Right lung (tissue), 5 donors: ENCODE data around the gene NDUFAF2. TPM values are rescaled to one million over a fixed set of nuclear protein-coding genes. Genes with fewer than 3 reads are reported as not detected.
A peak's percentile ranks its signal among the peaks of the same experiment; 100 is the strongest.
"Not testable (repeated sequence)": the region's sequence is repeated elsewhere in the genome, so short reads cannot be mapped to it uniquely, and the experiment has no call there.

Source experiments
- DNase-seq, 2 donors: peaks; one replicate each; pipeline ENCODE4 v3.0.0-alpha.2; 2013
- polyA plus RNA-seq, 5 donors: library from polyadenylated mRNA; unstranded; fragments of 120-200 nt; gene quantifications; one replicate each; pipeline versions ENCODE4 v1.2.1 to v1.2.3, GENCODE V29; 2013; ENCODE audit warnings: inconsistent platforms in 1 of 5, low replicate concordance in 1 of 5; ENCODE audit not compliant: insufficient read length in 5 of 5, insufficient read depth in 1 of 5

Gene NDUFAF2
- polyA plus RNA-seq, 5 donors, result 25.6 to 34.3 (median 32.3) TPM

DNA sequence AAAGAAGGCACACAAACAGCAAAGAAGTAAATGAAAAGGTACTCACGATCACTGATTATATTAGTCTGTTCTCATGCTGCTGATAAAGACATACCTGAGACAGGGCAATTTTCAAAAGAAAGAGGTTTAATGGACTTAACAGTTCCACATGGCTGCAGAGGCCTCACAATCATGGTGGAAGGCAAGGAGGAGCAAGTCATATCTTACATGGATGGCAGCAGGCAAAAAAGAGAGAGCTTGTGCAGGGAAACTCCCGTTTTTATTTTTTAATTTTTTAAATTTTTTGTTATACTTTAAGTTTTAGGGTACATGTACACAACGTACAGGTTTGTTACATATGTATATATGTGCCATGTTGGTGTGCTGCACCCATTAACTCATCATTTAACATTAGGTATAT is 37.1 kb downstream of the NDUFAF2 start:
- DNase-seq, result not testable (repeated sequence)

DNA sequence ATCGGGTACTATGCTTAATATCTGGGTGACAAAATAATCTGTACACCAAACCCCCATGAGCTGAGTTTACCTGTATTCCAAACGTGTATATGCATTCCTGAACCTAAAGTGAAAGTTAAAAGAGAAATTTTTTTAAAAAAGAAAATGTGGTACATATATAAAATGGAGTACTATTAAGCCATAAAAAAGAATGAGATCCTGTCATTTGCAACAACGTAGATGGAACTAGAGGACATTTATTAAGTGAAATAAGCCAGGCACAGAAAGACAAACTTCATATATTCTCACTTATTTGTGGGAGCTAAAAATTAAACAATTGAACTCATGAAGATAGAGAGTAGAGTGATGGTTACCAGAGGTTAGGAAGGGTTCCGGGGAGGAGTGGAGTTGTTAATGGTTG is 44.8 kb downstream of the NDUFAF2 start:
- no peak for DNase-seq

DNA sequence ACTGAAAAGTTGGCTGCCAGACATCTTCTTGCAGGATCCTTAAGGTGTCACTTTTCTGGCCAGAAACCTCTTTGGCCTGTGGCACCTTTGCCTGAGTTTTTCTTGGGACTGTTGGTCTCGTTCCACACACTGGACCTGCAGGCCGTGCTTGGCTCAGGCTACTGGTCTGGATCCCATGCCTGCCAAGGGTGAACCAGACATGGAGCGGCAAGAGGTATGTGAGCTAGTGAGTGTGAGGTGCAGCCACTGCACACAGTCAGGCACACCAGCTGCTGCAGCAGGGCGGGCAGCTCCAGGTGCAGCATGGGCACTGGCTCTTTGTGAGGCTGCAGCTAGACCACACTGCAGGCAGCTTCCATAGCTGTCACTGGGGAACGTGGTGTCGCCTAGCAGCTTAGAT is 47.9 kb downstream of the NDUFAF2 start:
- no peak for DNase-seq

DNA sequence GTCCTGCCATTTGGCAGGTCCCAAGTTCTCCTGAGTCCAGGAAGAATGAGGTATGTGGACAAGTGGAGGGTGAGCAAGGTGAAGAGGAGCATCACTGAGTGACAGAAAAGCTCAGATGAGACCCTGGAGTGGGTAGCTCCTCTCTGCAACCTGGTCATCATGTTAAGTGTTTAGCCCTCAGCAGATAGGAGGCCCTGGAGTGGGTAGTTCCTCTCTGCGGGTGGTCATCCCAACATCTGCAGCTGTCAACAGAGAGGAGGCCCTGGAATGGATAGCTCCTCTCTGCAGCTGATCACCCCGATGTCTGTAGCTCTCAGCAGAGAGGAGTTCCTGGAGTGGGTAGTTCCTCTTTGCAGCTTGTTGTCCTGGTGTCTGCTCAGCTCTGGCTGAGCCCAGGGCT is 48.4 kb downstream of the NDUFAF2 start:
- no peak for DNase-seq

DNA sequence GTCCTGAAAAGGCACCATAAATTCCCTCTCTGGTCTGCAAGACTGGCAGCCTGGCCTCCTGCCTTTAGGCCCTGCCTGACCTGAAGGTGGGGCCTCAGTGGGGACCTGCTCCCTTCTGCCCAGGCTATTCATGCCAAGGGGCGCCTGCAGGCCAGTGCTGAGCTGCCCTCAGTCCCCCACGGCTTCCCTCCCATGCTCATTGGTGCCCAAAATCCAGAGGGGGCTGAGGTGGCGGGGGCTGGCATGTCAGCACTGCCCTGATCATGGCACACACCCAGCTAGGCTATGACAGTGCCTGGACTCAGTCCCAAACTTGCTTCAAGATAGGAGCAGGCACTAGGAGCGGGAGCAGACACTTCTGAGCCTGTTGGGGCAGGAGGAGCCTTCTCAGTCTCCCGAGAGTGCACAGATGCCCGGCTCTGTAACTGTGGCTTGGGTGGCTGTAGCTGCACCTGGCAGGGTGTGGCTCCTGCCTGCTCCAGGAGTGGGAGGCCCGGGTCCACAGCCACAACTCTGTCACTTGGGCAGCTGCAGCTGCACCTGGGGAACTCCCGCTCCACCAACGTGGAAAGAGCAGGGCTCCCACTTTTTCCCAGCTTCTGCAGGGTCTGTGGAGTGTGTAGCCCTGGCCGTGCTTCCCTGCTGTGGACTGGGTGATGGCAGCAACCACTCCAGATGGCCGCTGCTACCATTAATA is 49.0 kb downstream of the NDUFAF2 start:
- DNase-seq, result no peak

DNA sequence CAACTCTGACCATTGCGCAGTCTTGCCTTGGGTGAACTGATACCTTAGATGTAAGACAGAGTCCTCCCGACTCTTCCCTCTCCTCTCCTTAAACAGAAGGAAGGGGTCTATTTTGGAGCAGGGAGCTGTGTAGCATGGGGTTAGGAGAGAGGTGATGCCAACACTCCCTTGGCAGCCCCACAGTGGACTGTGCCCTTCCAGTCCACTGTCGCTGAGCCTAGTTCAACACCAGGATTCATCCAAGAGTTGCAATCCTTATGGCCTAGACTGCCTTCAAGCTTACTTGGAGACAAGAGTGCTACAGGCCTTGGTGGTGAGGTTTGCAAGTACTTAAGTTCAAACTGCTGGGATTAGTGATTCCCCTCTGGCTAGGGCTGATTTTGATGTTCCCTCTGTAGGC is 51.4 kb downstream of the NDUFAF2 start:
- DNase-seq, result no peak

DNA sequence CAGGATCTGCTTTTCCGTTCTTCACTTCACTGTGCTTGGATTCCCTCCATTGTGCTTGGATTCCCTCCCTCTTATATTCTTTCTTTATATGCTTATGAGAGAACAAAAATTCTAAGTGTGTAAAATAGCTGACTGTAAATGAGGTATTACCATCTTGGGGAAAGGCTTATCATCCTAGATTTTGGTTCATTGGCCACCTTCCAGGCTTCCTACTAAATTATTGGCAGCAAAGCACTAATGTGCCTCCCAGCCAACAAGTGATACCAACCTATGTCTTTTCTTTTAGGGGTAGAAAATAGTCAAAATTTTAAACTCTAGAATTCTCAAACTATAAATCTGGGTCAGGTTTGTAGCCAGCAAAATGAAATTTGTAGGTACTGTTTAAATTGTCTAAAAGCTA is 52.7 kb downstream of the NDUFAF2 start:
- DNase-seq, result no peak

DNA sequence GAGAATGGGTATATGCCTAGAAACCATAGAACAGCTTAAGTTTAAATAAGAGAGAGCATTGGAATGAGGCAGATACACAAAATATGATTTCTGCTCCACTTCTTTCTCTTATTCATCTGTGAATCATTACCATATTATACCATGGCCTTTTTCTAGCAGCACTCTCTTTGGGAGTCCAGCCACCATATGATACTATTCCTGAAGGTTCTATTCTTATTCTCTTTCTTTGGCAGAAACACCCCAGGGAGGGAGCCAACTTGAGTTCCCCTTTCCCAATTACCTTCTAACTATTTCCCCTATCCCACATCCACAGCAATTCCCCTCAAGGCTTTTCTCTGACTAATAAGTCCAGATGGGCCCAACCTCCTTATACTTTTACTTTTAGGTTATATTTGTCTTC is 55.9 kb downstream of the NDUFAF2 start:
- no peak for DNase-seq

DNA sequence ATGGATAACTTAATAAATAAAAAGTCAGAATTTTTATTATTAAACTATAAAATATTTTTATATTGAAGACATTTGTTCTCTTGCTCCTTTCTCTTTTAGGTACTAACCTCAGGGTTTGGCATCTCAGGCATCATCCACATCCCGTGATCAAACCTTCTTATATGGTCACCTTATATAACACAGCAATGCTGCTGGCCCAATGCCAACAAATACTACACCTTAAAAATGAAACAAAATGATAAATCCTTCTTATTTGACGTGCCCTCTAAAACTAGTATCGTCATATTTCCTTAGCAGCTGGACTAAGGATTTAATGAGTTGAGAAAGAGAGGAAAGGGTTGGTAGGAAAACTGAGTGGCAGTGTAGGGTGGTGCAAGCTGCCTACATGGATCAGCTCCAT is 56.6 kb downstream of the NDUFAF2 start:
- DNase-seq, result no peak

DNA sequence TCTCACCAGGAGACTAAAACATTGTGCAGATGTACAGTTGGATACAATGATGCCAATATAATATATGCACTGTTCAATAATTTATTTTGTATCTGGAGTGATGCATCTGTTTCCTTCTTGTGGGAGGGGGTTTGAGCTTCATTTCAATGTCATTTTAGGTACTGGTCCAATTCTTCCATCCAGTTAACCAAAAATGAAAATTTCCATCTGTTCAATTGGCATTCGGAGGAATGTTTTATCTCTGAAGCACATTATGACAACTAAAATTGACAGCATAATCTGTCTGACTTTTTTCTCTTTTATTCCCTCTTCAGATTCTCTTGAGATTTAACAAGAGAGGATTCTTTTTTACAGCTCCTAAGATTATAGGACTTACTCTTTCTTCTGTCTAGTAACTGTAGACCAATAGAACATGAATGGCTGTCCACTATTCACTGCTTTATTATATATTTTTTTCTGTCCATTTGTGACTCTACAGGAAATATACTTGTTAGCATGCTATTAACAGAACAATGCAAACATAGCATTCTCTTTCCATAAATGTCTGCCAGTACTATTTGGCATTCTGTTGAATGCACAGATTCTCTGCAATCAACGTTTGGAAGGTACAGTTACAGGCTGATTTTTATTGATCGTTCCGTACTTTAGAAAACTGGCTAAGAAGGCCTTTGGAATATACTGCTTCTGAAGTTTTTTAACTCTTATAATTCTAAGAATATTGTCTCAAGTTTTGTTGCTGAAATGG is 57.8 kb downstream of the NDUFAF2 start:
- no peak for DNase-seq

DNA sequence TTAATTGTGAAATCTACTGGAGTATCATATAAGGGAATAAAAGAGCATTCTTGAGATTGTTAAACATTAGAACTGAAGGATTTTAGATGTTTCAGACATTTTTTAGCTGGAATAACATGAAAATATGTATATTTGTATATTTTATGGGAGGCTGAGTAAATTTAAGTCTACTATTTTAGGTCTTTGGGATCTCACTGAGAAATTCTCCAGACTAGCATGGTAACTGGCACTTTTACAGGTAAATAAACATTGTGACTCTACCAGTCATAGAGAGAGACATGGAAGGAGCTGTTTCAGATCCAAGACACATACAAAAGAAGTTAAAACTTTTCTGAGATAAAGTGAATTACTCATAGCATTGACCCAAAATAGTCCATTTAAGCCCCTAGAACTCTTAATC is 59.4 kb downstream of the NDUFAF2 start:
- no peak for DNase-seq

DNA sequence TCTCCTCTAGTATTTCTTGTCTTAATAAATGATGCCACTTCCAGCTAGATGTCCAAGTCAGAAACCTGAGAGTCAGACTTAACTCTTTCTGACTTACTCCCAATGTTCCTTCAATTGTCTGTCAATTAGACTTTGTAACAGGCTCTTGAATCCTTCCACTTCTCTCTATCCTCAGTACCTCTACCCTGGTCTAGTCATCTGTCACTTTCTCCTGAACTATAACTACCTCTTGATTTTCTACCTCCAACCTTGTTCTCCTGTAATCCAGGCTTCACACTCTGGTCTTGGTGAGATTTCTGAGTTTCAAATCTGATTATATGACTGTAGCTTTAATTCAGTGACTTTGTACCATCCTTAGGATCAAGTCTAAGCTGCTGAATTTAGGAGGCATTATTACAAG is 64.9 kb downstream of the NDUFAF2 start:
- no peak for DNase-seq

DNA sequence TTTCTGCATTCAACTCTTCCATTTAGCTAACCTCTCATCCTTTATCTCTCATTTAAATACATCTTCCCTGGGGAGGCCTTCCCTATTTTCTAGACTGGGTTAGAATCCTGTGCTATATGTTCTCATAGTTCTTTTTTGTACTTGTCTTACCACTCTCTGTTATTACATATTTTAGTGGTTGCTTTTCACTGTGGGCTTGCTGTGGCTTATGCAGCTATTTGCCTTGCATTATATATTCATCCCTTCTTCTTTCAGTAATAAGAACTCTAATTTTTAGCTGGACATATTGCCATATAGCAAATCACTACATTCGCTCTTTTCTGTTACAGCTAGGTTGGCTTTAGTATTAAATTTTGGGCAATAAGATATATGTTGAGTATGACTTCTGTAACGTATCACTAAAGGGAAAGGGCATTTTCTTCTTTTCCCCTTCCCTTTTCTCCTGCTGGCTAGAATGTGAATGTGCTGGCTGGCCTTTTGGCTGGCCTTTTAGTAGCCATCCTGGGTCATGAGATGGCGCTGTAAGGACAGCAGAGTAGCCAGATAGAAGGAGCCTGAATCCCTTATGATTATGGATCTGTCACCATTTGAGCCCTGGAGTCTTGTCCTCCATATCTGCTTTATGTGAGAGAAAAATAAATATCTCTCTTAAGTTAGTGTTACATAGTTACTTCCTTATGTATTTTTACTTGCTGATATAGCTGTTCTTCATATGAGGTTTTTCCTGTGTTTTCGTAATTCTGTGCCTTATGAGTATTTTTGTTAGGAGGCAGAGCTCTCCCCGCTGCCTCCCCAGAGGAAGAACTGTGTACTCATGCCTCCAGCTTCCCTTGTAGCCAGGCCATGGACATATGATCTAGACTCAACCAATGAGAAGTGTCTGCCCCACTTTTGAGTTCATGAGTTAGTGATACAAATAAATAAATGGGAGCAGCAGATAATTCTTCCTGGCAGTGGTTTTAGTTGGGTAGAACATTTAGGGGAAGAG is 65.8 kb downstream of the NDUFAF2 start:
- no peak for DNase-seq

DNA sequence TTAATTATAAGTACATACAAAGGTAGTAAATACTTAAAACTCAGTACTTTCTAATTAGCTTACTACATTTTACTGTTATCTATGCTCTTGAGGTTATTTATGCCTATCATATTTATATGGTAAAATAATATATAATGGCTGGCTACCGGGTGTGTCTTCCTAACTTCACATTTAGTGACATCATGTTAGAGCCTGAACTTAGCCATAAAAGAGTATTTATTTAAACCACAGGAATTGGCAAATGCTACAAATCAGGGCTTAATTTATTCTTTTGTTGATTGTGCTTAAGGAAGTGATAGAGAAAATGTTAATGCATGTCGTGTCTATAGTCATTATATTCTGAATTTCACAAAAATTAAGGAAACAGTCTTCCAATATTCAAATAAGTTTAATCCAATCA is 73.1 kb downstream of the NDUFAF2 start:
- no peak for DNase-seq

DNA sequence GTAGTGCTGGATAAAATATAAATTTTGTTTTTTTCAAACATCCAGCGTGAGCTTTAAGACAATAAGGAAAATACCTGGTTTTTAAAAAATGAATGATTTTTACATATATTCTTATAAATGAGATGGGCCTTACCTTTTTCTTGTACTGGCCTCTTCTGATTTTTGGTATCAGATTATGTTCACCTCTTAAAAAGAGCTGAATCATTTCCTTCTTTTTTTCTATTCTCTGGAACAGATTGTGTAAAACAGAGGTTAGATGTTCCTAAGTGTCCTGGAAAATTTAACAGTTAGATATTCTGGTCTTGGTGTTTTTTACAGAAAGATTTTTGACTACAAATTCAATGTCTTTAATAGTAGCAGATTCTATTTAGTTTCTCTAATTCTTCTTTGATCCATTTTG is 74.6 kb downstream of the NDUFAF2 start:
- DNase-seq, result no peak

DNA sequence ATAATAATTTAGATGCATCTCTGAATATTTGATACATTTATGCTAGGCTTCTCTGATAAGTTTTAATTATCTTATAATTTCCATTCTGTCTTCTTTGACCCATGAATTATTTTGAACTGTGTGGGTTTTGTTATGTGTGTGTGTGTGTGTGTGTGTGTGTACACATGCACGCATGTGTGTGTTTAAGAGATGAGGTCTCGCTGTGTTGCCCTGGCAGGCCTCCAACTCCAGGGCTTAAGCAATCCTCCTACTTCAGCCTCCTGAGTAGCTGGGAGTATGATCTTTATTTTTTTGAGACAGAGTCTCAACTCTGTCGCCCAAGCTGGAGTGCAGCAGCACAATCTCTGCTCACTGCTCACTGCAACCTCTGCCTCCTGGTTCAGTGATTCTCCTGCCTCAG is 75.4 kb downstream of the NDUFAF2 start:
- no peak for DNase-seq

DNA sequence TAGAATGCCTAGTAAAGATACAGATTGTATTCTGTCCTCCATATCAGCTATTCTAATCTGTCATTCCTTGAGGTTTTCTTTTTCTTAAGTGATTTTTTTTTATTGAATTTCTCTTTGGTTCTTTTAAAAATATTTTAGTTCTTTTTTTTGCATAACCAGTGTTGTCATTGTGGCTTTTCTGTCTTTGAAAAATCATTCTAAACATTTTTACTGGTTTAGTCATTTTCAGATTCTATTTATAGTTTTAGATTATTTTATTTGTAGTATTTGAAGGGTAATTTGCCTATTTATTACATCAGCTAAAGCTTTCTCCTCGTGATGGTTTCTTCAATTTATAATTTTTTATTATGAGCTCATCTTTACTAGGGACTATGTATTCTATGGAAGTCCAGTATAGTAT is 78.1 kb downstream of the NDUFAF2 start:
- no peak for DNase-seq

DNA sequence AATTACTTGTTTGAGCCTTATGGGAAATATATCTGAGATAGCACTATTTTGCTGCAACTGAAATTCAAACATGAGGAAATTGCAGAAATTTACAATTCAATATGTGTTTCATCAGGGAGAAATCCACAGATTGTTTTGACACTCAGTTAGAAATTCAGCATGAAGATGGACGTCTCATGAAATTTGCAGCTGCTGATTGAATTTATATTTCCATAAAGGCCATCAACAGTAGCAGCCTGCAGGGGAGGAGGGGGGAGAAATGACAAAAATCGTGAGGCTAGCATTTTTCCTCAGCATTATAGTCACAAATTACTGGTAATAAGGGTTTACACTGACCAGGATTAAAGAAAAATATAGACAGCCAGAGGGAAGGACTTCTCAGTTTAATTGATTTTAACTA is 81.0 kb downstream of the NDUFAF2 start:
- DNase-seq, result no peak

DNA sequence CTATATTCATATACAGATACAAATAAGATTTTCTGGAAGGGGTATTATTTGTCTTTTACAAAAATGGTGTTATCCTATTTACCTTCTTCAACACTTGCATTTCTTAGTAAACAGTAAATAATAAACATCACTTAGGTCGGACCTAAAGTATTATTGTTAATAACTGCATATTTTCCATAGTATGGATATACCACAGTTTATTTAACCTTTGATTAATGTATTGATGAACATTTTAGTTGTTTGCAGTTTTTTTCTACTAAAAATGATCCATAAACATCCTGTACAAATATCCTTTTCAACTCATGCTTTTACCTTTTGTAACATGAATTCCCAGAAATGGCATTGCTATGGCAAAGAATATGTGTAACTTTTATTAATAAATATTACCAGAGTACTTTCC is 83.4 kb downstream of the NDUFAF2 start:
- DNase-seq, result no peak

DNA sequence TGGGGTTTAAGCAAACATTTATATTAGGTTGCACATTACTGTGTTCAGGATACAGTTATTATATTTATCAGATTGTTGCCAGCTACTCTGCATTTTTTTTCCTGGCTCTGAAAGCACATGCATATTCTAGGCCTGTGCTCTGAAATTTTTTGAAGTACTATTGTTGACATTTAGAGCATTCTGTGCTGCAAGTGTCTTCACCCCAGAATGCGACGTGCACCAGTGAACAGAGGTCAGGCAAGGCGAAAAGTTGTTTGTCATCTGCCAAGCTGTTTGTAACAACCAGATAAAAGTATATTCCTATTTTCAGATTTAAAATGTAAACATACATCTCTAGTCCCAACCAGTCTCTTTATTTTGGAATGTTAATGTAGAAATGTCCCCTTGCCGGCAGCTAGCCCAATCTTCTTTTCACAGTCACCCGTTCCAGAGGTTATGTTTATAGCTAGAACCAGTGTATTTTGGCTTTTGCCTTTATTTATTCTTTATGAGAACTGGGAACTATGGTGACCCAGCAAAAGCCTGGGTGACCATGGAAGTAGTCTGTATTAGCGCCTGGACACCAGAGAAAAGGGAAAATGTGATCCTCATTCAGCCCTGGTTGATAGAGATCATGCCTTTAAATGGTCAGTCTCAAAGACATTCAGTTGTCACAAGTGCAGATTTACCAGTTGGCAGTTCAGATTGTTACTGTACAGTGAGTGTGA is 84.6 kb downstream of the NDUFAF2 start:
- peak; percentile 30 to 42 for DNase-seq

DNA sequence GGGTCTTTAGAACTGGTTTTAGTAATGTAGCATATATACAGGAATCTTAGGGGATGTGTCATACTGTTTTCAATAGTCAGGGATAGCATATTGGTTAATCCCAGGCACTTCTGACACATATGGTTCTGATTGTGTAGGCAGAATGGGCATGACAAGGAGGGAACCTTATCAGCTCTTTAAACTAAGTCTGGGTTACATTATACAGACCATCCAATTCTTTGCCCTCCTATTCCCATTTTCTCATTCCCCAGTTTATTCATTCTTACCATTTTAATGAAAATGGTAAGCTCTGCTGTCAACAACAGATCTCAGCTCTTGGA is 85.1 kb downstream of the NDUFAF2 start:
- DNase-seq, result no peak

DNA sequence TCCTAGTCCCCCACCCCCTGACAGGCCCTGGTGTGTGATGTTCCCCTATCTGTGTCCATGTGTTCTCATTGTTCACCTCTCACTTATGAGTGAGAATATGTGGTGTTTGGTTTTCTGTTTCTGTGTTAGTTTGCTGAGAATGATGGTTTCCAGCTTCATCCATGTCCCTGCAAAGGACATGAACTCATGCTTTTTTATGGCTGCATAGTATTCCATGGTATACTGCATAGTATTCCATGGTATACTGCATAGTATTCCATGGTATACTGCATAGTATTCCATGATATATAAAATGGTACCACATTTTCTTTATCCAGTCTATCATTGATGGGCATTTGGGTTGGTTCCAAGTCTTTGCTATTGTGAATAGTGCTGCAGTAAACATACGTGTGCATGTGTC is 86.3 kb downstream of the NDUFAF2 start:
- not testable (repeated sequence) for DNase-seq
